Panc1 (cell line): ENCODE measurements around the gene NFKBIZ. TPM values are rescaled to one million over a fixed set of nuclear protein-coding genes. Genes with fewer than 3 reads are reported as not detected.

Source experiments
- ATAC-seq: fragments of 200-7000 bp; cut with Tn5 transposase; 2 replicates; pipeline ENCODE4 v1.9.1; 2020; ENCODE audit warnings: mild to moderate bottlenecking, moderate library complexity
- BruUV-seq: library from RNA; stranded (reverse); fragments of 400-500 nt; replicated peaks from 2 replicates; lab custom pipeline; 2021; lab: Mats Ljungman, UMichigan
- CTCF ChIA-PET: fragments of 300-600 bp; sonication (Branson Sonifier 250); formaldehyde crosslinking; loops from one replicate; lab custom pipeline; 2022; ENCODE audit warnings: antibody characterized with exemption; lab: Charles Lee
- POLR2A ChIA-PET: fragments of 300-600 bp; sonication (Branson Sonifier 250); formaldehyde crosslinking; loops from one replicate; lab custom pipeline; 2022; ENCODE audit warnings: antibody characterized with exemption; lab: Charles Lee
- DNase-seq: peaks from one replicate; pipeline ENCODE4 v3.0.0-alpha.2; 2010; ENCODE audit warnings: low read depth, low spot score
- H3K27ac ChIP-seq: 2 replicates; pipeline ENCODE4 v1.5.1; 2011; ENCODE audit warnings: mild to moderate bottlenecking, low read length, inconsistent platforms
- H3K27me3 ChIP-seq: fragments of 200-500 bp; sonication (Bioruptor generic); 2 replicates; pipeline ENCODE4 v1.6.0; 2014; ENCODE audit warnings: low read length, inconsistent platforms; ENCODE audit not compliant: control insufficient read depth, insufficient read depth
- H3K36me3 ChIP-seq: fragments of 200-500 bp; sonication (Bioruptor generic); 2 replicates; pipeline ENCODE4 v1.5.1; 2014; ENCODE audit warnings: inconsistent platforms, mild to moderate bottlenecking, low read length, moderate library complexity; ENCODE audit not compliant: control insufficient read depth, insufficient read depth
- H3K4me1 ChIP-seq: 2 replicates; pipeline ENCODE4 v1.5.1; 2011; ENCODE audit warnings: inconsistent platforms, mild to moderate bottlenecking, low read length, moderate library complexity; ENCODE audit not compliant: control insufficient read depth, insufficient read depth
- H3K4me3 ChIP-seq, 2 experiments: 2 replicates each; pipeline ENCODE4 v1.5.1; 2011 to 2012; ENCODE audit warnings: low read depth in 2 of 2, low read length in 2 of 2, mild to moderate bottlenecking in 2 of 2, inconsistent platforms in 1 of 2, moderate library complexity in 1 of 2
- H3K9me3 ChIP-seq: fragments of 200-500 bp; sonication (Bioruptor generic); 2 replicates; pipeline ENCODE4 v1.5.1; 2014; ENCODE audit warnings: low read depth, mild to moderate bottlenecking, inconsistent platforms, low read length, moderate library complexity; ENCODE audit not compliant: control insufficient read depth, insufficient read depth
- CTCF ChIP-seq: fragments of 450-650 bp; IDR thresholded peaks from 2 replicates; pipeline ENCODE4 v1.5.1; 2017; ENCODE audit warnings: mild to moderate bottlenecking
- REST ChIP-seq, 2 experiments: IDR thresholded peaks; 2 replicates each; pipeline ENCODE4 v1.6.1; 2011 to 2012; ENCODE audit warnings: low read depth in 2 of 2, control low read depth in 1 of 2, low read length in 1 of 2, mild to moderate bottlenecking in 1 of 2, moderate library complexity in 1 of 2; ENCODE audit not compliant: insufficient read depth in 1 of 2
- in situ Hi-C: cut with HindIII; loops from 2 replicates; pipeline ENCODE4 v1.10.0; 2016; ENCODE audit warnings: low sequenced_read_pairs, low pct_unique_long_range_greater_than_20kb
- intact Hi-C: fragments of 100-400 bp; cut with micrococcal nuclease; formaldehyde crosslinking; loops from one replicate; pipeline ENCODE4 v1.10.0; 2022; ENCODE audit not compliant: unreplicated experiment
- total RNA-seq: library from RNA; stranded (reverse); gene quantifications from one replicate; pipeline ENCODE4 v1.2.1, GENCODE V29; 2021; ENCODE audit not compliant: unreplicated experiment

Gene NFKBIZ
- total RNA-seq, 1 experiment from 2014 or later = 17.4 TPM

GRCh38 chr3:101807888-101808287 lies 41.4 kb upstream of the NFKBIZ start:
- in situ Hi-C loops (loop anchor here (25.0 kb wide), 1 partner anchor 729 kb away; no protein-coding TSS in a partner anchor), intact Hi-C loops (loop anchor here (2.0 kb wide), 1 partner anchor 417 kb away; no protein-coding TSS in a partner anchor)
- ChIA-PET CTCF (interaction anchor here (0.5 to 1.6 kb wide), 2 partner anchors 27 to 417 kb away, joined by 3 to 7 read pairs; no protein-coding TSS in a partner anchor), POLR2A (no interaction called here)
- no peak for ATAC-seq
- no peaks in the 10 kb centered on the region for H3K9me3 ChIP-seq
- H3K36me3 ChIP-seq = peaks cover 4% of the 10 kb centered on the region; the same call in 1 of the 2 replicates
- no peak overlapping the region for H3K4me3 ChIP-seq
- DNase-seq = no peak
- no peak for TF ChIP-seq REST (IDR thresholded peaks at IDR 0.05; ENCODE audit: insufficient read depth in 1 of 2, low read depth in 2 of 2, low read length in 1 of 2)
- no TSS peak for BruUV-seq
- H3K27me3 ChIP-seq = no peaks in the 10 kb centered on the region
- H3K4me1 ChIP-seq = no peaks in the 10 kb centered on the region
- no peak overlapping the region for H3K27ac ChIP-seq

- 0 out of 2 replicates have a peak, but pooled peaks cover under 1% of the 10 kb centered on the region for H3K36me3 ChIP-seq
- no peak overlapping the region for H3K27ac ChIP-seq
- H3K27me3 ChIP-seq = no peaks in the 10 kb centered on the region
- no TSS peak for BruUV-seq
- no peaks in the 10 kb centered on the region for H3K4me1 ChIP-seq
- intact Hi-C loops = loop anchor here (2.0 kb wide), 1 partner anchor 415 kb away; no protein-coding TSS in a partner anchor
- no peak for ATAC-seq
- CTCF ChIA-PET = interaction anchor here (1.6 kb wide), 1 partner anchor 415 kb away, joined by 7 read pairs; no protein-coding TSS in a partner anchor
- H3K4me3 ChIP-seq = no peak overlapping the region
- DNase-seq = no peak
- POLR2A ChIA-PET = no interaction called here
- TF ChIP-seq CTCF (peak; percentile 75; the same call in 1 of the 2 replicates), REST (IDR thresholded peaks at IDR 0.05; ENCODE audit: insufficient read depth in 1 of 2, low read depth in 2 of 2, low read length in 1 of 2) (no peak)
- H3K9me3 ChIP-seq = no peaks in the 10 kb centered on the region
- in situ Hi-C loops = loop anchor here (25.0 kb wide), 1 partner anchor 728 kb away; no protein-coding TSS in a partner anchor
These were observed 39.9 kb upstream of the NFKBIZ start for GRCh38 chr3:101809178-101810021.
